ENCODE data around the gene SCYGR5.
A peak's percentile ranks its signal among the peaks of the same experiment; 100 is the strongest.

The SCYGR5 gene

DNA sequence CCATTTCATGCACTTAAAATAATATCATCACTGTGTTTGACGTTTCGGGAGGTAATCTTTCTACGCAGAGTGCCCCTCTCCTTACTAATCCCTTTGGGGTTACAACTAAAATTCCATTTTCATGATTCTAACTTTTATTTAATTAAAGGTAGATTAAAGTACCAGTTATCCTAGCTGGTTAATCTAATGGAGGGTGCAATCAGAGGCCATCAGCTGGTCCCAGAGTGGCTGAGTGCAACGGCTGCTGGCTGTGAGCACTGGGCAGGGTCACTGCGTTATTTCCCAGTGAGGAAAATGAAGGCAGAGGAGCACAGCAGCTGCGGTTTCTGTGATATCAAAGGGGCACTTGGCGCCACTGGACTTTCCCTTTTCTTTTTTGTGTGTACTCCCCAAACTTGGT is 37.2 kb upstream of the SCYGR5 start:
- Mint-ChIP-seq H3K27me3 (ENCODE audit: low read depth) (no peaks in the 10 kb centered on the region), H3K4me3 (no peak overlapping the region), H3K27ac (no peak overlapping the region), H3K36me3 (ENCODE audit: low read depth) (no peaks in the 10 kb centered on the region), H3K4me1 (no peaks in the 10 kb centered on the region), H3K9me3 (no peaks in the 10 kb centered on the region)
- TF ChIP-seq CTCF (IDR thresholded peaks at IDR 0.05; ENCODE audit: unreplicated experiment in 3 of 3): no peak

GRCh38 chr2:227630322-227630721 is 36.3 kb upstream of the SCYGR5 start:
- no peak for TF ChIP-seq CTCF (IDR thresholded peaks at IDR 0.05; ENCODE audit: unreplicated experiment in 3 of 3)
- H3K36me3 Mint-ChIP-seq (ENCODE audit: low read depth): no peaks in the 10 kb centered on the region
- no peaks in the 10 kb centered on the region for H3K9me3 Mint-ChIP-seq

DNA sequence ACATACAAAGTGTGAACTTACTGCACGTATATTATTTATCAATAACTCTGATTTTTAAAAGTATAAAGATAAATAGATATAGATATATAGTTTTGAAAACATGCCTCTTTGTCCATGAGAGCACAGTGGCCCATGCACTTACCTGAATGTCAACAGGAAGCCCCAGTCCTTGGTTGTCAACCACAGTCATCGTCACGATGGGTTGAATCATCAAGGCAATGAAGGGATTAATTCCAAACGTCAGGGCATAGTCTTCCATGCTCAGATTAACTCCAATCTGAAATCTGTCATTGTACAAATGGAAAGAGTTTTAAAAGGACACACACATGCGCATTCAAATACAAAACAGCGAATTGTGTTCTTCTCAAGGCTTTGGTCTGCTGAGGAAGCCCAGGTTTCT is 33.8 kb upstream of the SCYGR5 start:
- Mint-ChIP-seq H3K9me3 (no peaks in the 10 kb centered on the region), H3K36me3 (ENCODE audit: low read depth) (no peaks in the 10 kb centered on the region), H3K27me3 (ENCODE audit: low read depth) (no peaks in the 10 kb centered on the region), H3K27ac (no peak overlapping the region), H3K4me1 (no peaks in the 10 kb centered on the region), H3K4me3 (no peak overlapping the region)
- TF ChIP-seq CTCF (IDR thresholded peaks at IDR 0.05; ENCODE audit: unreplicated experiment in 3 of 3): no peak

More at GRCh38 chr2:227630322-227630721, 36.3 kb upstream of the SCYGR5 start:
- H3K4me3 Mint-ChIP-seq: no peak overlapping the region
- no peaks in the 10 kb centered on the region for H3K4me1 Mint-ChIP-seq
- no peaks in the 10 kb centered on the region for H3K27me3 Mint-ChIP-seq (ENCODE audit: low read depth)
- no peak overlapping the region for H3K27ac Mint-ChIP-seq

- H3K36me3 Mint-ChIP-seq (ENCODE audit: low read depth): no peaks in the 10 kb centered on the region
- H3K4me3 Mint-ChIP-seq: no peak overlapping the region
- H3K27me3 Mint-ChIP-seq (ENCODE audit: low read depth): no peaks in the 10 kb centered on the region
- H3K4me1 Mint-ChIP-seq: no peaks in the 10 kb centered on the region
- H3K27ac Mint-ChIP-seq: no peak overlapping the region
- no peak for TF ChIP-seq CTCF (IDR thresholded peaks at IDR 0.05; ENCODE audit: unreplicated experiment in 3 of 3)
- H3K9me3 Mint-ChIP-seq: no peaks in the 10 kb centered on the region
Measured at GRCh38 chr2:227634201-227634600, 32.4 kb upstream of the SCYGR5 start.

GRCh38 chr2:227642656-227643055 is 23.9 kb upstream of the SCYGR5 start:
- Mint-ChIP-seq H3K4me3 (no peak overlapping the region), H3K27ac (peak overlapping the region in 1 of 3 experiments; percentile 36), H3K27me3 (ENCODE audit: low read depth) (no peaks in the 10 kb centered on the region), H3K4me1 (no peaks in the 10 kb centered on the region), H3K9me3 (no peaks in the 10 kb centered on the region), H3K36me3 (ENCODE audit: low read depth) (no peaks in the 10 kb centered on the region)
- TF ChIP-seq CTCF (IDR thresholded peaks at IDR 0.05; ENCODE audit: unreplicated experiment in 3 of 3): no peak

DNA sequence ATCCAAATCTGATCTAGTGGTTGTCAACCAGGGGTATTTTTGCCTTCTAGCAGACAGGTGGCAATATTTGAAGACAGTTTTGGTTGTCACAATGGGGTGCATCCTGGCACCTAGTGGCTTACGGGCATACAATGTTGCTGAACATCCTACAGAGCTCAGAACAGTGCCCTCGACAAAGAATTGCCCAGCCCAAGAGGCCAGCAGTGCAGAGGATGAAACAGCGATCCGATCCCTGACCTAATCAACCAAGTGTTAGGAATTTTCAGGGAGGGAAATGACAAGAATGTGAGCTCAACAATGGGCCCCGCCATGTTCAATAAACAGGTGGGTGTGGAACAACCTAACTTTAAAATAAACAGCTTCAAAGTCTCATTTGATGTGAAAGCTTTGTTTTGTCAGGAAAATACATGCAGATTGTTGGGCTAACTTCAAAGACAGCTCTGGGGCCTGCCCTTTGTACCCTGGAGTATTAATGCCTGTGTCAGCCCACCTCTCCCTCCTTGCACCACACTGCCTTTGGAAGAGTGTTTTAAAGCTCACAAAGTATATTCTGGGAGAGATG is 22.5 kb upstream of the SCYGR5 start:
- no peak for TF ChIP-seq CTCF (IDR thresholded peaks at IDR 0.05; ENCODE audit: unreplicated experiment in 3 of 3)
- Mint-ChIP-seq H3K27me3 (ENCODE audit: low read depth) (no peaks in the 10 kb centered on the region), H3K4me1 (no peaks in the 10 kb centered on the region), H3K9me3 (no peaks in the 10 kb centered on the region), H3K27ac (no peak overlapping the region), H3K36me3 (ENCODE audit: low read depth) (no peaks in the 10 kb centered on the region), H3K4me3 (no peak overlapping the region)

Measured in nephron (organoid).